K562 (cell line): ENCODE measurements around the gene PRKG1. TPM values are rescaled to one million over a fixed set of nuclear protein-coding genes. Genes with fewer than 3 reads are reported as not detected.

Source experiments
- ATAC-seq: fragments of 200-7000 bp; cut with Tn5 transposase; 3 replicates; pipeline ENCODE4 v1.9.1; 2020; ENCODE audit warnings: moderate library complexity
- BruUV-seq: library from RNA; stranded (reverse); fragments of 400-500 nt; replicated peaks from 2 replicates; lab custom pipeline; 2021; lab: Mats Ljungman, UMichigan
- CTCF ChIA-PET: fragments of 300-600 bp; formaldehyde crosslinking; extraction: SDS; loops from one replicate; lab custom pipeline; 2021; ENCODE audit warnings: low intra/inter-chr PET ratio; lab: Yijun Ruan, JAX
- POLR2A ChIA-PET: fragments of 300-600, 350-650 bp; sonication (Branson Sonifier 250); formaldehyde crosslinking; extraction: SDS; loops from one replicate; lab custom pipeline; 2021; ENCODE audit warnings: antibody characterized with exemption, inconsistent platforms; lab: Yijun Ruan, JAX
- DNase-seq, 4 experiments: peaks; one replicate each; pipeline versions ENCODE4 v3.0.0 to v3.0.0-alpha.2; 2011 to 2018; ENCODE audit warnings: low spot score in 3 of 4, mixed read lengths in 3 of 4; ENCODE audit errors: extremely low read depth in 1 of 4
- FAIRE-seq: peaks from 2 replicates; lab custom pipeline; 2011; peaks lifted over from hg19 to GRCh38; lab: Jason Lieb, UNC
- H2AFZ ChIP-seq: 2 replicates; pipeline ENCODE4 v1.6.0; 2011; ENCODE audit warnings: low read depth, low read length, control low read depth, inconsistent platforms
- H3K27ac ChIP-seq: fragments of 200-600 bp; 3 replicates; pipeline ENCODE4 v1.8.0; 2011; ENCODE audit warnings: low read depth, mild to moderate bottlenecking, control low read depth, inconsistent platforms, low read length, moderate library complexity, mixed read lengths; ENCODE audit errors: extremely low read depth
- H3K27me3 ChIP-seq, 2 experiments: fragments of 300-600 bp in 1 of 2; 2 replicates in 1 of 2; 3 replicates in 1 of 2; pipeline versions ENCODE4 v1.6.0 to v1.8.0; 2011; ENCODE audit warnings: inconsistent platforms in 2 of 2, low read length in 2 of 2, mild to moderate bottlenecking in 1 of 2, mixed read lengths in 1 of 2, moderate library complexity in 1 of 2; ENCODE audit not compliant: control insufficient read depth in 2 of 2, insufficient read depth in 2 of 2
- H3K36me3 ChIP-seq: fragments of 300-600 bp; 3 replicates; pipeline ENCODE4 v1.8.0; 2011; ENCODE audit warnings: mild to moderate bottlenecking, low read length, inconsistent platforms; ENCODE audit not compliant: control insufficient read depth, insufficient read depth
- H3K4me1 ChIP-seq, 2 experiments: fragments of 200-600 bp in 1 of 2; replicated peaks in 1 of 2; 2 replicates in 1 of 2; 3 replicates in 1 of 2; pipeline versions ENCODE4 v1.5.1 to v1.8.0; 2011; ENCODE audit warnings: inconsistent platforms in 2 of 2, low read length in 2 of 2, mild to moderate bottlenecking in 1 of 2, mixed read lengths in 1 of 2, moderate library complexity in 1 of 2; ENCODE audit not compliant: control insufficient read depth in 2 of 2, insufficient read depth in 2 of 2
- H3K4me2 ChIP-seq: 2 replicates; pipeline ENCODE4 v1.6.1; 2011; ENCODE audit warnings: low read length, control low read depth, inconsistent platforms, mixed read lengths; ENCODE audit not compliant: insufficient read depth
- H3K4me3 ChIP-seq: fragments of 200-600 bp; sonication (generic), shearing (Covaris generic); 2 replicates; pipeline ENCODE4 v1.5.1; 2016; ENCODE audit warnings: control low read depth, inconsistent platforms
- H3K79me2 ChIP-seq: fragments of 200-600 bp; 3 replicates; pipeline ENCODE4 v1.8.0; 2011; ENCODE audit warnings: low read length, inconsistent platforms; ENCODE audit not compliant: control insufficient read depth, insufficient read depth
- H3K9ac ChIP-seq, 2 experiments: 2 replicates each; pipeline versions ENCODE4 v1.6.0 to v1.6.1; 2011; ENCODE audit warnings: low read depth in 2 of 2, low read length in 2 of 2, control low read depth in 1 of 2, inconsistent platforms in 1 of 2, mild to moderate bottlenecking in 1 of 2, mixed read lengths in 1 of 2; ENCODE audit not compliant: insufficient read depth in 1 of 2
- H3K9me1 ChIP-seq: one replicate; pipeline ENCODE4 v1.6.0; 2011; ENCODE audit warnings: inconsistent platforms, mild to moderate bottlenecking, low read length, moderate library complexity; ENCODE audit not compliant: control insufficient read depth, insufficient read depth
- H3K9me3 ChIP-seq: replicated peaks from 2 replicates; pipeline ENCODE4 v1.5.1; 2011; ENCODE audit warnings: low read depth, low read length, inconsistent platforms; ENCODE audit not compliant: control insufficient read depth, insufficient read depth
- H4K20me1 ChIP-seq: replicated peaks from 2 replicates; pipeline ENCODE4 v1.6.1; 2011; ENCODE audit warnings: low read length, inconsistent platforms, mixed read lengths; ENCODE audit not compliant: control insufficient read depth, insufficient read depth
- FOXK1 ChIP-seq: sonication (generic); formaldehyde crosslinking; IDR thresholded peaks from 2 replicates; pipeline ENCODE4 v1.8.0; 2022; ENCODE audit warnings: missing genetic modification reagents, mild to moderate bottlenecking, borderline replicate concordance
- HOXB6 ChIP-seq: fragments of 250-450 bp; sonication (Bioruptor Pico); IDR thresholded peaks from 2 replicates; pipeline ENCODE4 v1.5.1; 2022; ENCODE audit warnings: mild to moderate bottlenecking, borderline replicate concordance
- PPARD ChIP-seq: fragments of 250-450 bp; sonication (Bioruptor Pico); IDR thresholded peaks from 2 replicates; pipeline ENCODE4 v1.8.0; 2022; ENCODE audit warnings: inconsistent platforms, mild to moderate bottlenecking, moderate library complexity
- RBM34 ChIP-seq: fragments of 200-400 bp; formaldehyde crosslinking; IDR thresholded peaks from 2 replicates; pipeline ENCODE4 v1.6.1; 2018; ENCODE audit warnings: low read length, borderline replicate concordance; ENCODE audit not compliant: insufficient read depth
- XRCC3 ChIP-seq: fragments of 450-650 bp; IDR thresholded peaks from 2 replicates; pipeline ENCODE4 v1.6.1; 2017; ENCODE audit warnings: mild to moderate bottlenecking, moderate library complexity
- WGBS: fragments of 100-300 bp; shearing (Covaris generic); methylation state at CpG from one replicate; pipeline ENCODE4 v1.1.6; 2016; ENCODE audit warnings: low coverage, mixed read lengths; ENCODE audit not compliant: insufficient coverage; ENCODE audit errors: missing lambda C conversion rate; 5-methylcytosine and 5-hydroxymethylcytosine counted together
- in situ Hi-C: fragments of 300-500 bp; cut with MboI; formaldehyde crosslinking; loops from 4 replicates; pipeline ENCODE4 v1.15.0; 2018; ENCODE audit warnings: inconsistent platforms, mixed read lengths
- intact Hi-C: fragments of 100-400 bp; cut with micrococcal nuclease; formaldehyde crosslinking; loops from 2 replicates; pipeline ENCODE4 v1.14.2; 2022
- polyA plus RNA-seq, 8 experiments: library from polyadenylated mRNA; depleted of rRNA in 4 of 8; stranded (reverse) in 5 of 8; unstranded in 3 of 8; fragments of >200 nt; fragmentation: Nextera tagmentation in 2 of 8; fragmentation: Illumina TruSeq in 1 of 8; extraction: Ambion mirVana in 2 of 8; extraction: Trizol in 1 of 8; gene quantifications; 2 replicates each; pipeline versions ENCODE4 v1.2.1 to v1.2.3, GENCODE V29; 2011 to 2014; ENCODE audit warnings: inconsistent platforms in 1 of 8, missing spikeins in 1 of 8
- total RNA-seq, 7 experiments: library from RNA; depleted of rRNA in 6 of 7; stranded (reverse); fragments of >200 nt in 6 of 7; fragmentation: Illumina TruSeq in 2 of 7; extraction: Trizol in 2 of 7; gene quantifications; 2 replicates each; pipeline versions ENCODE4 v1.2.1 to v1.2.3, GENCODE V29; 2011 to 2021; ENCODE audit warnings: low replicate concordance in 1 of 7
- TF ChIP-seq, protein P1 (sequence below): fragments of 250-450 bp; sonication (Bioruptor Pico); IDR thresholded peaks from 2 replicates; pipeline ENCODE4 v1.5.1; 2021; ENCODE audit warnings: mild to moderate bottlenecking
- TF ChIP-seq, protein P2 (sequence below), 3 experiments: fragments of 200-800 bp in 1 of 3; fragments of 250-450 bp in 1 of 3; fragments of 450-650 bp in 1 of 3; sonication (Bioruptor Pico) in 1 of 3; sonication (Bioruptor generic) in 1 of 3; formaldehyde crosslinking in 1 of 3; IDR thresholded peaks; 2 replicates each; pipeline versions ENCODE4 v1.6.1 to v1.8.0; 2016 to 2022; ENCODE audit warnings: mild to moderate bottlenecking in 2 of 3, missing genetic modification characterization in 2 of 3, missing compliant biosample characterization in 1 of 3, moderate library complexity in 1 of 3
- TF ChIP-seq, protein P3 (sequence below): fragments of 200-800 bp; sonication (Bioruptor generic); IDR thresholded peaks from 2 replicates; pipeline ENCODE4 v1.6.1; 2016; ENCODE audit warnings: missing genetic modification characterization, missing compliant biosample characterization

The PRKG1 gene
- total and polyA plus RNA-seq, 9 of the 15 experiments (the other 6 are each of a cell fraction or from before 2014, with no cell fraction given) = 0.22 TPM; not detected in 8

DNA sequence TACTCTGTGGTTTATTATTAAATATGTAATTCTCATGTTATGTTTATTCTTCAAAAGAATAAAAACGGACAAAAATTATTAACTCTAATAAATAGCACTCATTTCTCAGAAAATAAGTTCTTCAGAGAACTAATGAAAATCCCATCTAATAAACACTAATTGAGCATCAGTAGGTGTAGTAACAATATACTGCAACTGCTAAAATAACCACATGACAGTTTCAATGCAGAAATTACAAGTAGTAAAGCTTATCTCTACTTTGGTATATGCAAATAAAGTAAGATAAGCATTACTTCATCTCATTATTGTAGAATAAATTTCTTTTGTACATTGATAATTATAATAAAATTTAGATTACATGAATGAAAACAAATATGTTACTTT is 1183.4 kb downstream of the PRKG1 start:
- Histone ChIP-seq H3K4me2 (no peak overlapping the region), H3K79me2 (no peaks in the 10 kb centered on the region), H2AFZ (no peak overlapping the region), H3K4me3 (no peak overlapping the region), H4K20me1 (no peaks in the 10 kb centered on the region), H3K9me3 (no peaks in the 10 kb centered on the region), H3K4me1 (no peaks in the 10 kb centered on the region), H3K36me3 (no peaks in the 10 kb centered on the region), H3K27me3 (no peaks in the 10 kb centered on the region), H3K9me1 (no peaks in the 10 kb centered on the region), H3K27ac (no peak overlapping the region), H3K9ac (no peak overlapping the region)
- POLR2A ChIA-PET = no interaction called here
- DNase-seq = no peak
- no peak for ATAC-seq
- 0% methylated on average over 1 of the region's 1 CpG for WGBS
- intact Hi-C loops (no loop called here), in situ Hi-C loops (no loop called here)
- CTCF ChIA-PET = no interaction called here
- no TSS peak for BruUV-seq
- no peak for FAIRE-seq
- TF ChIP-seq RBM34 (no peak), HOXB6 (CRISPR knock-in tag) (no peak), FOXK1 (CRISPR knock-in tag) (no peak), PPARD (no peak), XRCC3 (no peak)
- TF ChIP-seq, protein P1, sequence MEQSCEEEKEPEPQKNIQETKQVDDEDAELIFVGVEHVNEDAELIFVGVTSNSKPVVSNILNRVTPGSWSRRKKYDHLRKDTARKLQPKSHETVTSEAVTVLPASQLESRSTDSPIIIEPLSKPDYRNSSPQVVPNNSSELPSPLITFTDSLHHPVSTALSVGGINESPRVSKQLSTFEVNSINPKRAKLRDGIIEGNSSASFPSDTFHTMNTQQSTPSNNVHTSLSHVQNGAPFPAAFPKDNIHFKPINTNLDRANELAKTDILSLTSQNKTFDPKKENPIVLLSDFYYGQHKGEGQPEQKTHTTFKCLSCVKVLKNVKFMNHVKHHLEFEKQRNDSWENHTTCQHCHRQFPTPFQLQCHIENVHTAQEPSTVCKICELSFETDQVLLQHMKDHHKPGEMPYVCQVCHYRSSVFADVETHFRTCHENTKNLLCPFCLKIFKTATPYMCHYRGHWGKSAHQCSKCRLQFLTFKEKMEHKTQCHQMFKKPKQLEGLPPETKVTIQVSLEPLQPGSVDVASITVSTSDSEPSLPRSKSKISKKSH (CRISPR knock-in tag) = no peak
- TF ChIP-seq, protein P2, sequence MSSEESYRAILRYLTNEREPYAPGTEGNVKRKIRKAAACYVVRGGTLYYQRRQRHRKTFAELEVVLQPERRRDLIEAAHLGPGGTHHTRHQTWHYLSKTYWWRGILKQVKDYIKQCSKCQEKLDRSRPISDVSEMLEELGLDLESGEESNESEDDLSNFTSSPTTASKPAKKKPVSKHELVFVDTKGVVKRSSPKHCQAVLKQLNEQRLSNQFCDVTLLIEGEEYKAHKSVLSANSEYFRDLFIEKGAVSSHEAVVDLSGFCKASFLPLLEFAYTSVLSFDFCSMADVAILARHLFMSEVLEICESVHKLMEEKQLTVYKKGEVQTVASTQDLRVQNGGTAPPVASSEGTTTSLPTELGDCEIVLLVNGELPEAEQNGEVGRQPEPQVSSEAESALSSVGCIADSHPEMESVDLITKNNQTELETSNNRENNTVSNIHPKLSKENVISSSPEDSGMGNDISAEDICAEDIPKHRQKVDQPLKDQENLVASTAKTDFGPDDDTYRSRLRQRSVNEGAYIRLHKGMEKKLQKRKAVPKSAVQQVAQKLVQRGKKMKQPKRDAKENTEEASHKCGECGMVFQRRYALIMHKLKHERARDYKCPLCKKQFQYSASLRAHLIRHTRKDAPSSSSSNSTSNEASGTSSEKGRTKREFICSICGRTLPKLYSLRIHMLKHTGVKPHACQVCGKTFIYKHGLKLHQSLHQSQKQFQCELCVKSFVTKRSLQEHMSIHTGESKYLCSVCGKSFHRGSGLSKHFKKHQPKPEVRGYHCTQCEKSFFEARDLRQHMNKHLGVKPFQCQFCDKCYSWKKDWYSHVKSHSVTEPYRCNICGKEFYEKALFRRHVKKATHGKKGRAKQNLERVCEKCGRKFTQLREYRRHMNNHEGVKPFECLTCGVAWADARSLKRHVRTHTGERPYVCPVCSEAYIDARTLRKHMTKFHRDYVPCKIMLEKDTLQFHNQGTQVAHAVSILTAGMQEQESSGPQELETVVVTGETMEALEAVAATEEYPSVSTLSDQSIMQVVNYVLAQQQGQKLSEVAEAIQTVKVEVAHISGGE (CRISPR knock-in tag; IDR thresholded peaks at IDR 0.05) = no peak
- TF ChIP-seq, protein P3, sequence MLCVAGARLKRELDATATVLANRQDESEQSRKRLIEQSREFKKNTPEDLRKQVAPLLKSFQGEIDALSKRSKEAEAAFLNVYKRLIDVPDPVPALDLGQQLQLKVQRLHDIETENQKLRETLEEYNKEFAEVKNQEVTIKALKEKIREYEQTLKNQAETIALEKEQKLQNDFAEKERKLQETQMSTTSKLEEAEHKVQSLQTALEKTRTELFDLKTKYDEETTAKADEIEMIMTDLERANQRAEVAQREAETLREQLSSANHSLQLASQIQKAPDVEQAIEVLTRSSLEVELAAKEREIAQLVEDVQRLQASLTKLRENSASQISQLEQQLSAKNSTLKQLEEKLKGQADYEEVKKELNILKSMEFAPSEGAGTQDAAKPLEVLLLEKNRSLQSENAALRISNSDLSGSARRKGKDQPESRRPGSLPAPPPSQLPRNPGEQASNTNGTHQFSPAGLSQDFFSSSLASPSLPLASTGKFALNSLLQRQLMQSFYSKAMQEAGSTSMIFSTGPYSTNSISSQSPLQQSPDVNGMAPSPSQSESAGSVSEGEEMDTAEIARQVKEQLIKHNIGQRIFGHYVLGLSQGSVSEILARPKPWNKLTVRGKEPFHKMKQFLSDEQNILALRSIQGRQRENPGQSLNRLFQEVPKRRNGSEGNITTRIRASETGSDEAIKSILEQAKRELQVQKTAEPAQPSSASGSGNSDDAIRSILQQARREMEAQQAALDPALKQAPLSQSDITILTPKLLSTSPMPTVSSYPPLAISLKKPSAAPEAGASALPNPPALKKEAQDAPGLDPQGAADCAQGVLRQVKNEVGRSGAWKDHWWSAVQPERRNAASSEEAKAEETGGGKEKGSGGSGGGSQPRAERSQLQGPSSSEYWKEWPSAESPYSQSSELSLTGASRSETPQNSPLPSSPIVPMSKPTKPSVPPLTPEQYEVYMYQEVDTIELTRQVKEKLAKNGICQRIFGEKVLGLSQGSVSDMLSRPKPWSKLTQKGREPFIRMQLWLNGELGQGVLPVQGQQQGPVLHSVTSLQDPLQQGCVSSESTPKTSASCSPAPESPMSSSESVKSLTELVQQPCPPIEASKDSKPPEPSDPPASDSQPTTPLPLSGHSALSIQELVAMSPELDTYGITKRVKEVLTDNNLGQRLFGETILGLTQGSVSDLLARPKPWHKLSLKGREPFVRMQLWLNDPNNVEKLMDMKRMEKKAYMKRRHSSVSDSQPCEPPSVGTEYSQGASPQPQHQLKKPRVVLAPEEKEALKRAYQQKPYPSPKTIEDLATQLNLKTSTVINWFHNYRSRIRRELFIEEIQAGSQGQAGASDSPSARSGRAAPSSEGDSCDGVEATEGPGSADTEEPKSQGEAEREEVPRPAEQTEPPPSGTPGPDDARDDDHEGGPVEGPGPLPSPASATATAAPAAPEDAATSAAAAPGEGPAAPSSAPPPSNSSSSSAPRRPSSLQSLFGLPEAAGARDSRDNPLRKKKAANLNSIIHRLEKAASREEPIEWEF (CRISPR knock-in tag) = no peak
